ENCODE results near the gene ATP8A1.
"Not testable (repeated sequence)": the region's sequence is repeated elsewhere in the genome, so short reads cannot be mapped to it uniquely, and the experiment has no call there.

ATP8A1 gene

GRCh38 chr4:42486156-42486555 is 170.7 kb downstream of the ATP8A1 start:
- not testable (repeated sequence) for H3K4me3 ChIP-seq (ENCODE audit: low read length); H3K27me3 ChIP-seq (ENCODE audit: control insufficient read depth, insufficient read depth, low read length); H3K36me3 ChIP-seq (ENCODE audit: control insufficient read depth, insufficient read depth, low read length); H3K9me3 ChIP-seq (ENCODE audit: control insufficient read depth, low read length); H3K4me1 ChIP-seq (ENCODE audit: control insufficient read depth, insufficient read depth, low read length); H3K9ac ChIP-seq (ENCODE audit: low read length)

- Histone ChIP-seq H3K4me1 (ENCODE audit: control insufficient read depth, insufficient read depth, low read length) (no peaks in the 10 kb centered on the region), H3K4me3 (ENCODE audit: low read length) (no peak overlapping the region), H3K9me3 (ENCODE audit: control insufficient read depth, low read length) (no peaks in the 10 kb centered on the region), H3K36me3 (ENCODE audit: control insufficient read depth, insufficient read depth, low read length) (no peaks in the 10 kb centered on the region), H3K27me3 (ENCODE audit: control insufficient read depth, insufficient read depth, low read length) (no peaks in the 10 kb centered on the region), H3K9ac (ENCODE audit: low read length) (no peak overlapping the region)
These were observed 172.3 kb downstream of the ATP8A1 start for GRCh38 chr4:42484630-42485029.

GRCh38 chr4:42483426-42484379 is 173.2 kb downstream of the ATP8A1 start:
- Histone ChIP-seq H3K9me3 (ENCODE audit: control insufficient read depth, low read length) (no peaks in the 10 kb centered on the region), H3K36me3 (ENCODE audit: control insufficient read depth, insufficient read depth, low read length) (no peaks in the 10 kb centered on the region), H3K4me3 (ENCODE audit: low read length) (no peak overlapping the region), H3K4me1 (ENCODE audit: control insufficient read depth, insufficient read depth, low read length) (no peaks in the 10 kb centered on the region), H3K27me3 (ENCODE audit: control insufficient read depth, insufficient read depth, low read length) (no peaks in the 10 kb centered on the region), H3K9ac (ENCODE audit: low read length) (no peak overlapping the region)

- no peaks in the 10 kb centered on the region for H3K36me3 ChIP-seq (ENCODE audit: control insufficient read depth, insufficient read depth, low read length)
- no peaks in the 10 kb centered on the region for H3K4me1 ChIP-seq (ENCODE audit: control insufficient read depth, insufficient read depth, low read length)
- no peaks in the 10 kb centered on the region for H3K27me3 ChIP-seq (ENCODE audit: control insufficient read depth, insufficient read depth, low read length)
- no peak overlapping the region for H3K4me3 ChIP-seq (ENCODE audit: low read length)
- no peaks in the 10 kb centered on the region for H3K9me3 ChIP-seq (ENCODE audit: control insufficient read depth, low read length)
- H3K9ac ChIP-seq (ENCODE audit: low read length) = no peak overlapping the region
These were observed 174.2 kb downstream of the ATP8A1 start for GRCh38 chr4:42482516-42483327.

GRCh38 chr4:42480717-42481116 is 176.2 kb downstream of the ATP8A1 start:
- no peak overlapping the region for H3K9ac ChIP-seq (ENCODE audit: low read length)
- no peaks in the 10 kb centered on the region for H3K27me3 ChIP-seq (ENCODE audit: control insufficient read depth, insufficient read depth, low read length)
- H3K4me1 ChIP-seq (ENCODE audit: control insufficient read depth, insufficient read depth, low read length) = no peaks in the 10 kb centered on the region
- no peak overlapping the region for H3K4me3 ChIP-seq (ENCODE audit: low read length)
- H3K36me3 ChIP-seq (ENCODE audit: control insufficient read depth, insufficient read depth, low read length) = no peaks in the 10 kb centered on the region
- no peaks in the 10 kb centered on the region for H3K9me3 ChIP-seq (ENCODE audit: control insufficient read depth, low read length)

GRCh38 chr4:42480281-42480680 is 176.6 kb downstream of the ATP8A1 start:
- no peaks in the 10 kb centered on the region for H3K36me3 ChIP-seq (ENCODE audit: control insufficient read depth, insufficient read depth, low read length)
- H3K4me1 ChIP-seq (ENCODE audit: control insufficient read depth, insufficient read depth, low read length) = no peaks in the 10 kb centered on the region
- no peaks in the 10 kb centered on the region for H3K9me3 ChIP-seq (ENCODE audit: control insufficient read depth, low read length)
- no peak overlapping the region for H3K4me3 ChIP-seq (ENCODE audit: low read length)
- H3K27me3 ChIP-seq (ENCODE audit: control insufficient read depth, insufficient read depth, low read length) = no peaks in the 10 kb centered on the region
- H3K9ac ChIP-seq (ENCODE audit: low read length) = no peak overlapping the region

GRCh38 chr4:42478946-42479345 is 178.0 kb downstream of the ATP8A1 start:
- Histone ChIP-seq H3K9me3 (ENCODE audit: control insufficient read depth, low read length) (no peaks in the 10 kb centered on the region), H3K27me3 (ENCODE audit: control insufficient read depth, insufficient read depth, low read length) (no peaks in the 10 kb centered on the region), H3K36me3 (ENCODE audit: control insufficient read depth, insufficient read depth, low read length) (no peaks in the 10 kb centered on the region), H3K9ac (ENCODE audit: low read length) (no peak overlapping the region), H3K4me1 (ENCODE audit: control insufficient read depth, insufficient read depth, low read length) (no peaks in the 10 kb centered on the region), H3K4me3 (ENCODE audit: low read length) (no peak overlapping the region)

- Histone ChIP-seq H3K9ac (ENCODE audit: low read length) (no peak overlapping the region), H3K4me1 (ENCODE audit: control insufficient read depth, insufficient read depth, low read length) (no peaks in the 10 kb centered on the region), H3K4me3 (ENCODE audit: low read length) (no peak overlapping the region), H3K36me3 (ENCODE audit: control insufficient read depth, insufficient read depth, low read length) (no peaks in the 10 kb centered on the region), H3K9me3 (ENCODE audit: control insufficient read depth, low read length) (no peaks in the 10 kb centered on the region), H3K27me3 (ENCODE audit: control insufficient read depth, insufficient read depth, low read length) (no peaks in the 10 kb centered on the region)
These were observed 178.4 kb downstream of the ATP8A1 start for GRCh38 chr4:42478509-42478908.

- H3K9me3 ChIP-seq (ENCODE audit: control insufficient read depth, low read length) = no peaks in the 10 kb centered on the region
- no peaks in the 10 kb centered on the region for H3K4me1 ChIP-seq (ENCODE audit: control insufficient read depth, insufficient read depth, low read length)
- no peaks in the 10 kb centered on the region for H3K27me3 ChIP-seq (ENCODE audit: control insufficient read depth, insufficient read depth, low read length)
- H3K4me3 ChIP-seq (ENCODE audit: low read length) = no peak overlapping the region
- H3K9ac ChIP-seq (ENCODE audit: low read length) = no peak overlapping the region
- H3K36me3 ChIP-seq (ENCODE audit: control insufficient read depth, insufficient read depth, low read length) = no peaks in the 10 kb centered on the region
These were observed 182.5 kb downstream of the ATP8A1 start for GRCh38 chr4:42474406-42474805.

GRCh38 chr4:42473071-42473684 is 183.7 kb downstream of the ATP8A1 start:
- Histone ChIP-seq H3K9ac (ENCODE audit: low read length) (no peak overlapping the region), H3K9me3 (ENCODE audit: control insufficient read depth, low read length) (no peaks in the 10 kb centered on the region), H3K36me3 (ENCODE audit: control insufficient read depth, insufficient read depth, low read length) (no peaks in the 10 kb centered on the region), H3K4me1 (ENCODE audit: control insufficient read depth, insufficient read depth, low read length) (no peaks in the 10 kb centered on the region), H3K27me3 (ENCODE audit: control insufficient read depth, insufficient read depth, low read length) (no peaks in the 10 kb centered on the region), H3K4me3 (ENCODE audit: low read length) (no peak overlapping the region)

GRCh38 chr4:42471896-42472295 is 185.0 kb downstream of the ATP8A1 start:
- Histone ChIP-seq H3K4me3 (ENCODE audit: low read length) (no peak overlapping the region), H3K9ac (ENCODE audit: low read length) (no peak overlapping the region), H3K4me1 (ENCODE audit: control insufficient read depth, insufficient read depth, low read length) (no peaks in the 10 kb centered on the region), H3K9me3 (ENCODE audit: control insufficient read depth, low read length) (no peaks in the 10 kb centered on the region), H3K27me3 (ENCODE audit: control insufficient read depth, insufficient read depth, low read length) (no peaks in the 10 kb centered on the region), H3K36me3 (ENCODE audit: control insufficient read depth, insufficient read depth, low read length) (no peaks in the 10 kb centered on the region)

GRCh38 chr4:42470023-42470422 is 186.9 kb downstream of the ATP8A1 start:
- Histone ChIP-seq H3K9ac (ENCODE audit: low read length) (no peak overlapping the region), H3K9me3 (ENCODE audit: control insufficient read depth, low read length) (no peaks in the 10 kb centered on the region), H3K4me3 (ENCODE audit: low read length) (no peak overlapping the region), H3K36me3 (ENCODE audit: control insufficient read depth, insufficient read depth, low read length) (no peaks in the 10 kb centered on the region), H3K27me3 (ENCODE audit: control insufficient read depth, insufficient read depth, low read length) (no peaks in the 10 kb centered on the region), H3K4me1 (ENCODE audit: control insufficient read depth, insufficient read depth, low read length) (no peaks in the 10 kb centered on the region)
